Left ventricle myocardium inferior (tissue), 1 donor: ENCODE results near the gene ADAMTS9. TPM values are rescaled to one million over a fixed set of nuclear protein-coding genes. Genes with fewer than 3 reads are reported as not detected.
A peak's percentile ranks its signal among the peaks of the same experiment; 100 is the strongest.

Experiments
- DNase-seq: peaks from one replicate; pipeline ENCODE4 v3.0.0-alpha.2; 2020
- H3K27ac ChIP-seq: fragments of 200-600 bp; replicated peaks from 2 replicates; pipeline ENCODE4 v1.8.0; 2021
- H3K27me3 ChIP-seq: fragments of 200-600 bp; 2 replicates; pipeline ENCODE4 v1.8.0; 2021; ENCODE audit warnings: low read depth
- H3K36me3 ChIP-seq: fragments of 200-600 bp; 2 replicates; pipeline ENCODE4 v1.8.0; 2021
- H3K4me1 ChIP-seq: fragments of 200-600 bp; 2 replicates; pipeline ENCODE4 v1.8.0; 2021
- H3K4me3 ChIP-seq: fragments of 200-600 bp; 2 replicates; pipeline ENCODE4 v1.8.0; 2021; ENCODE audit warnings: mild to moderate bottlenecking, moderate library complexity
- H3K9me3 ChIP-seq: fragments of 200-600 bp; replicated peaks from 2 replicates; pipeline ENCODE4 v1.8.0; 2021
- intact Hi-C: fragments of 100-400 bp; cut with micrococcal nuclease; formaldehyde crosslinking; loops from one replicate; pipeline ENCODE4 v1.11.0; 2022
- total RNA-seq: library from RNA; stranded (reverse); fragmentation: NEBNext Ultra II Directional; extraction: Animal tissue kit (Norgen Biotek cat#: 25700); gene quantifications from one replicate; pipeline ENCODE4 v1.2.1, GENCODE V29; 2021
- TF ChIP-seq, protein P1 (sequence below): fragments of 200-600 bp; IDR thresholded peaks from 2 replicates; pipeline ENCODE4 v1.8.0; 2021; ENCODE audit warnings: antibody characterized with exemption, mild to moderate bottlenecking, borderline replicate concordance
- donor health status: DM: no; HTN: yes; CAD: no; lungs with severe emphysema.

The ADAMTS9 gene
- total RNA-seq, 1 donor from 2014 or later: 14.7 TPM

- peaks cover 68% of the 10 kb centered on the region for H3K36me3 ChIP-seq
- no peak overlapping the region for H3K4me3 ChIP-seq
- peaks cover 16% of the 10 kb centered on the region for H3K4me1 ChIP-seq
- no peaks in the 10 kb centered on the region for H3K9me3 ChIP-seq
- no peaks in the 10 kb centered on the region for H3K27me3 ChIP-seq
- no peak for DNase-seq
- TF ChIP-seq, protein P1, sequence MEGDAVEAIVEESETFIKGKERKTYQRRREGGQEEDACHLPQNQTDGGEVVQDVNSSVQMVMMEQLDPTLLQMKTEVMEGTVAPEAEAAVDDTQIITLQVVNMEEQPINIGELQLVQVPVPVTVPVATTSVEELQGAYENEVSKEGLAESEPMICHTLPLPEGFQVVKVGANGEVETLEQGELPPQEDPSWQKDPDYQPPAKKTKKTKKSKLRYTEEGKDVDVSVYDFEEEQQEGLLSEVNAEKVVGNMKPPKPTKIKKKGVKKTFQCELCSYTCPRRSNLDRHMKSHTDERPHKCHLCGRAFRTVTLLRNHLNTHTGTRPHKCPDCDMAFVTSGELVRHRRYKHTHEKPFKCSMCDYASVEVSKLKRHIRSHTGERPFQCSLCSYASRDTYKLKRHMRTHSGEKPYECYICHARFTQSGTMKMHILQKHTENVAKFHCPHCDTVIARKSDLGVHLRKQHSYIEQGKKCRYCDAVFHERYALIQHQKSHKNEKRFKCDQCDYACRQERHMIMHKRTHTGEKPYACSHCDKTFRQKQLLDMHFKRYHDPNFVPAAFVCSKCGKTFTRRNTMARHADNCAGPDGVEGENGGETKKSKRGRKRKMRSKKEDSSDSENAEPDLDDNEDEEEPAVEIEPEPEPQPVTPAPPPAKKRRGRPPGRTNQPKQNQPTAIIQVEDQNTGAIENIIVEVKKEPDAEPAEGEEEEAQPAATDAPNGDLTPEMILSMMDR: no peak
- intact Hi-C loops: no loop called here
- no peak overlapping the region for H3K27ac ChIP-seq
Measured at GRCh38 chr3:64599651-64600050, 88.1 kb downstream of the ADAMTS9 start.

DNA sequence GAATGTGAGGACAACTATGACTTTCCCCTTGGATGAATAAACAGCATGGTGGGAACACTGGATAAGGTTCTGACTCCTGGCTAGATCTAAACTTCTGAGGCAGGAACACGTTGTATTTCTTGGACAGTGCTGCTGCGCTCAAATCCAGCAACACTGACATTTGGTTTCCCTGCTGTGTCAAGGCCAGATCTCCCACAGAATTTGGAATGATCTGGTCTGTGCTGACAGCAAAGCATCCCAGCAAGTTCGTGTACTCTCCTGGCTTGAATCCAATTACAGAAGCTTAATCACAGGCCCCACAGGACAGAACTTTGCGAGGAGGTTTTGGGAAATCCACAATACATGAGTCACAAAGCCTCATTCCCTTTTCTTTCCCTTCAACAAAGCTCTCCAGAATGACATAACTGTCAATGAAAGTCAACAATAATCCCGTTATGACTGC, 92.5 kb downstream of the ADAMTS9 start:
- Histone ChIP-seq H3K9me3 (no peaks in the 10 kb centered on the region), H3K27me3 (no peaks in the 10 kb centered on the region), H3K27ac (peak overlapping the region; percentile 70), H3K4me1 (peaks cover 23% of the 10 kb centered on the region), H3K4me3 (no peak overlapping the region), H3K36me3 (peaks cover 42% of the 10 kb centered on the region)
- intact Hi-C loops: no loop called here
- peak; percentile 48 for DNase-seq
- TF ChIP-seq, protein P1: no peak

GRCh38 chr3:64594134-64594533, 93.7 kb downstream of the ADAMTS9 start:
- intact Hi-C loops: no loop called here
- TF ChIP-seq, protein P1: no peak
- peak; percentile 56 for DNase-seq

DNA sequence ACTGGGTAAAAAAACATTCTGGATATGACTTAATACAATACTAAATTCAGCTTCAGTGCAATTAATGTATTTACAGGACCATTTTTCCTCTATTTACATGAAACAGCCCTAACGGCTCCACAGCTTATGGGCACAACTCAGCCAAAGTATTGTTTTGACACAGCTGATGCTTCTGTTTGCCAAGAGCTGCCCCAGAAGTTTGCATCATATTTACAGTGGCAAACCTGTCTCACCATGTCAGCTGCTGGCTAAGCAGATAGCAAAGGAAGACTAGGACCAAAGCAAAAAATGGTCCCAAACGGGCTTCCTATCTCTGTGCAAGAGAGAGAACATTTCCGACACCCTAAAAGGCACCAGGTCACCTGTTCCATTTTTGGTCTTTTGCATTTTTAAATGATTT, 94.5 kb downstream of the ADAMTS9 start:
- H3K27me3 ChIP-seq: no peaks in the 10 kb centered on the region
- TF ChIP-seq, protein P1: no peak
- H3K36me3 ChIP-seq: peaks cover 38% of the 10 kb centered on the region
- no peaks in the 10 kb centered on the region for H3K9me3 ChIP-seq
- H3K4me3 ChIP-seq: no peak overlapping the region
- H3K27ac ChIP-seq: no peak overlapping the region
- intact Hi-C loops: no loop called here
- no peak for DNase-seq
- H3K4me1 ChIP-seq: peaks cover 23% of the 10 kb centered on the region

More at GRCh38 chr3:64594134-64594533, 93.7 kb downstream of the ADAMTS9 start:
- no peaks in the 10 kb centered on the region for H3K9me3 ChIP-seq
- H3K36me3 ChIP-seq: peaks cover 44% of the 10 kb centered on the region
- no peak overlapping the region for H3K4me3 ChIP-seq
- H3K27me3 ChIP-seq: no peaks in the 10 kb centered on the region
- peak overlapping the region; percentile 70 for H3K27ac ChIP-seq
- H3K4me1 ChIP-seq: peaks cover 23% of the 10 kb centered on the region

DNA sequence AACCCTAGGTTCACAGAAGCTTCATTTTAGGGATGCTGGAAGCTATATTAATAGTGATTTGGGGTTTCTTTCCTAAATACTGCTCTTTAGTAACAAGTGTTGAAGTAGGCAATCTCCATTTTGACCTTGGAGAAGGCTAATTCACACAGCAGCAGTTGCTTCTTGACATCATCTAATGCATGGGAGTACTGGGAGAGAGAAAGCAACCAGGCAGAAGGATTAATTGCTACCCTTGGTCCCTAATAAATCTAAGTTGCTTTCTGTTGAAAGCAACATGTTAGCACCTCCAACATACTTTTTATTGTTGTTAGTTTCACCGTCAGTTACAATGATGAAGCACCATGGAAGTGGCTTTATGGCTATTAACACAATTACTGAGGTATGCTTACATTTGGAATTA, 96.2 kb downstream of the ADAMTS9 start:
- TF ChIP-seq, protein P1: no peak
- DNase-seq: no peak
- Histone ChIP-seq H3K27ac (no peak overlapping the region), H3K4me3 (no peak overlapping the region), H3K36me3 (peaks cover 27% of the 10 kb centered on the region), H3K4me1 (peaks cover 23% of the 10 kb centered on the region), H3K27me3 (no peaks in the 10 kb centered on the region), H3K9me3 (no peaks in the 10 kb centered on the region)
- intact Hi-C loops: no loop called here
